GM19025 (cell line): Measurements from ENCODE around the gene SNPH.
A peak's percentile ranks its signal among the peaks of the same experiment; 100 is the strongest.

Source experiments
- ATAC-seq: cut with Tn5 transposase; IDR thresholded peaks from one replicate; pipeline ENCODE4 v1.9.1; 2021; ENCODE audit warnings: mild to moderate bottlenecking, low read depth, moderate library complexity; ENCODE audit not compliant: unreplicated experiment

The SNPH gene

GRCh38 chr20:1321654-1321939 is 55.5 kb downstream of the SNPH start:
- ATAC-seq = no peak

- no peak for ATAC-seq
Measured at GRCh38 chr20:1322511-1323245, 56.6 kb downstream of the SNPH start.

GRCh38 chr20:1323256-1323655 is 57.2 kb downstream of the SNPH start:
- ATAC-seq = no peak

GRCh38 chr20:1323830-1324597 is 57.9 kb downstream of the SNPH start:
- ATAC-seq = no peak

- ATAC-seq = no peak
Measured at GRCh38 chr20:1324598-1325172, 58.6 kb downstream of the SNPH start.

GRCh38 chr20:1325173-1326030 is 59.3 kb downstream of the SNPH start:
- peak; percentile 92 for ATAC-seq

- no peak for ATAC-seq
Measured at GRCh38 chr20:1326031-1326930, 60.2 kb downstream of the SNPH start.

GRCh38 chr20:1327241-1327653 is 61.2 kb downstream of the SNPH start:
- no peak for ATAC-seq

- no peak for ATAC-seq
Measured at GRCh38 chr20:1327827-1328679, 62.0 kb downstream of the SNPH start.

GRCh38 chr20:1328680-1329330 is 62.7 kb downstream of the SNPH start, which contains the start of gene SDCBP2:
Gene SDCBP2, minus strand, starts transcription at chr20:1329139. Its CDS starts 8,723 bp downstream, at chr20:1320416.
- no peak for ATAC-seq

- no peak for ATAC-seq
Measured at GRCh38 chr20:1330075-1330830, 64.2 kb downstream of the SNPH start.

GRCh38 chr20:1331101-1331500 is 65.0 kb downstream of the SNPH start:
- no peak for ATAC-seq

GRCh38 chr20:1331801-1332453 is 65.8 kb downstream of the SNPH start:
- ATAC-seq = no peak

- no peak for ATAC-seq
Measured at GRCh38 chr20:1332749-1333300, 66.7 kb downstream of the SNPH start.

- ATAC-seq = no peak
Measured at GRCh38 chr20:1333462-1334369, 67.6 kb downstream of the SNPH start.

GRCh38 chr20:1334370-1334731 is 68.3 kb downstream of the SNPH start:
- ATAC-seq = no peak
